ENCODE data around the gene SAMD10.
A peak's percentile ranks its signal among the peaks of the same experiment; 100 is the strongest.

SAMD10 gene

DNA sequence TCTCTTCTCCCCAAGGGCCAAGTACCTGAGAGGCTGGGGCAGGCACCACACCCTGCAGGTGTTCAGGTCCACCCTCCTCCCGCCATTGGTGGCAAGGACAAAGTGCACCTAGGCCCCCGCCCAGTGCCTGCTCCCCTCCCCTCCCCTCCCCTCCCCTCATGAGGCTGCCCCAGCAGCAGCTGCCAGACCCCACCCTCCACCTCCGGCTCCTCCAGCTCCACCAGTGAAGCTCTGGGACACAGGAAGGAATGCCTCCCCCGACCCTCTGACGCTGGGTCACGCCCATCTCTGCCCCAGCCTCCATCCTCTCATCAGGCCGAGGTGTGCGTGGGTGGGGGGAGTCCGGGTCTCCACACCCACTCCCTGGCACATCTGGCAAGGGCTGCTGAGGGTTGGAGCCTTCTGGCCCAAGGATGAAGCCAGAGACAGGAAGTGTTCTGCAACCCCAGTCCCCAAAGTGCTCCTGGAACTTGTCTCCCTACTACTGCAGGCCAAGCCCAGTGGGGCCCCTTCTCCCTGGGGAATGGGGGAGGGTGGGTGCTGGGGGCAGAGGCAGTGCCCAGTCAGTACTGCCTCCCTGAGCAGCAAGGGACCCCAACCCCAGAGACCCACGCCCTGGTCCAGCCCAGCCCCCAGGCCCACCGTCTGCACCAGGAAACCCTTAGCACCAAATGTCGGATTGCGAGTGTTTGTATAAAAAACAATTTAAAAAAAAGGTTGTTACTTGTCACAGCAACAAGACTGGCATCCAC lies 21.6 kb downstream of the SAMD10 start:
- no peak for TF ChIP-seq EZH2 (IDR thresholded peaks at IDR 0.05; ENCODE audit: borderline replicate concordance, low read length)
- TF ChIP-seq, protein P1, sequence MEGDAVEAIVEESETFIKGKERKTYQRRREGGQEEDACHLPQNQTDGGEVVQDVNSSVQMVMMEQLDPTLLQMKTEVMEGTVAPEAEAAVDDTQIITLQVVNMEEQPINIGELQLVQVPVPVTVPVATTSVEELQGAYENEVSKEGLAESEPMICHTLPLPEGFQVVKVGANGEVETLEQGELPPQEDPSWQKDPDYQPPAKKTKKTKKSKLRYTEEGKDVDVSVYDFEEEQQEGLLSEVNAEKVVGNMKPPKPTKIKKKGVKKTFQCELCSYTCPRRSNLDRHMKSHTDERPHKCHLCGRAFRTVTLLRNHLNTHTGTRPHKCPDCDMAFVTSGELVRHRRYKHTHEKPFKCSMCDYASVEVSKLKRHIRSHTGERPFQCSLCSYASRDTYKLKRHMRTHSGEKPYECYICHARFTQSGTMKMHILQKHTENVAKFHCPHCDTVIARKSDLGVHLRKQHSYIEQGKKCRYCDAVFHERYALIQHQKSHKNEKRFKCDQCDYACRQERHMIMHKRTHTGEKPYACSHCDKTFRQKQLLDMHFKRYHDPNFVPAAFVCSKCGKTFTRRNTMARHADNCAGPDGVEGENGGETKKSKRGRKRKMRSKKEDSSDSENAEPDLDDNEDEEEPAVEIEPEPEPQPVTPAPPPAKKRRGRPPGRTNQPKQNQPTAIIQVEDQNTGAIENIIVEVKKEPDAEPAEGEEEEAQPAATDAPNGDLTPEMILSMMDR (IDR thresholded peaks at IDR 0.05; ENCODE audit: low read length) = no peak
- no peak overlapping the region for H2AFZ ChIP-seq (ENCODE audit: low read length)

GRCh38 chr20:63957004-63957689 lies 22.3 kb downstream of the SAMD10 start:
- peaks cover 41% of the 10 kb centered on the region for H3K4me1 ChIP-seq (ENCODE audit: insufficient read depth, low read length, severe bottlenecking)
- H3K4me3 ChIP-seq (ENCODE audit: low read depth, low read length, poor library complexity, severe bottlenecking) = peak overlapping the region; percentile 61
- peak overlapping the region; percentile 73 for H3K4me2 ChIP-seq (ENCODE audit: low read length)
- H3K9ac ChIP-seq (ENCODE audit: low read length) = peak overlapping the region; percentile 66
- TF ChIP-seq, protein P1 (IDR thresholded peaks at IDR 0.05; ENCODE audit: low read length) = no peak
- TF ChIP-seq EZH2 (IDR thresholded peaks at IDR 0.05; ENCODE audit: borderline replicate concordance, low read length) = no peak
- peaks cover 29% of the 10 kb centered on the region for H3K36me3 ChIP-seq (ENCODE audit: insufficient read depth, low read length)
- H3K9me3 ChIP-seq (ENCODE audit: low read length) = no peaks in the 10 kb centered on the region
- H4K20me1 ChIP-seq (ENCODE audit: insufficient read depth, low read length) = no peaks in the 10 kb centered on the region
- H3K27me3 ChIP-seq (ENCODE audit: insufficient read depth, low read length) = no peaks in the 10 kb centered on the region
- no peaks in the 10 kb centered on the region for H3K79me2 ChIP-seq (ENCODE audit: insufficient read depth, low read length)
- H3K27ac ChIP-seq (ENCODE audit: low read depth, low read length, poor library complexity, severe bottlenecking) = peak overlapping the region; percentile 74
- H2AFZ ChIP-seq (ENCODE audit: low read length) = no peak overlapping the region
- no peaks in the 10 kb centered on the region for H3F3A ChIP-seq (ENCODE audit: insufficient read depth, low read length)
- H3K9me2 ChIP-seq (ENCODE audit: low read depth, low read length) = no peaks in the 10 kb centered on the region

More for the DNA sequence above, 21.6 kb downstream of the SAMD10 start:
- H3K27me3 ChIP-seq (ENCODE audit: insufficient read depth, low read length) = no peaks in the 10 kb centered on the region
- H3K9me2 ChIP-seq (ENCODE audit: low read depth, low read length) = no peaks in the 10 kb centered on the region
- H3K4me3 ChIP-seq (ENCODE audit: low read depth, low read length, poor library complexity, severe bottlenecking) = peak overlapping the region; percentile 61
- H3K4me1 ChIP-seq (ENCODE audit: insufficient read depth, low read length, severe bottlenecking) = peaks cover 41% of the 10 kb centered on the region
- H3K9me3 ChIP-seq (ENCODE audit: low read length) = no peaks in the 10 kb centered on the region
- H3K4me2 ChIP-seq (ENCODE audit: low read length) = peak overlapping the region; percentile 73
- H3K9ac ChIP-seq (ENCODE audit: low read length) = peak overlapping the region; percentile 66; the same call in 1 of the 2 replicates
- peaks cover 34% of the 10 kb centered on the region for H3K36me3 ChIP-seq (ENCODE audit: insufficient read depth, low read length)
- no peaks in the 10 kb centered on the region for H3K79me2 ChIP-seq (ENCODE audit: insufficient read depth, low read length)
- H3K27ac ChIP-seq (ENCODE audit: low read depth, low read length, poor library complexity, severe bottlenecking) = peak overlapping the region; percentile 74
- no peaks in the 10 kb centered on the region for H3F3A ChIP-seq (ENCODE audit: insufficient read depth, low read length)
- H4K20me1 ChIP-seq (ENCODE audit: insufficient read depth, low read length) = no peaks in the 10 kb centered on the region

DNA sequence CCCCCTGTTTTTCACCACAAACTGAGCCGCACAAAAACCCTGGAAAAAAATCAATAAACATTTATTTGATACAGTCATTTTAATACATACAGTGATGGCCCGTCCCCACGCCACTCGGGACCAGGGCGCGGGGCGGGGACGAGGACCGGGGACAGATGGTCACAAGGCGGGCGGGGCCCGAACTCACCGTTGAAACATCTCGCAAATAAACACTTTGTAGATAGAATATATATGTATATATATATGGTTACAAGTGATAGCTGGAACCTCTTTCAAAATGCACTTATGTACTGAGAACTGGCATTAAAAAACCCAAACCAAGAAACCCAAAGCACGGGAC lies 22.8 kb downstream of the SAMD10 start:
- H2AFZ ChIP-seq (ENCODE audit: low read length) = no peak overlapping the region
- H3K27me3 ChIP-seq (ENCODE audit: insufficient read depth, low read length) = no peaks in the 10 kb centered on the region
- H3K27ac ChIP-seq (ENCODE audit: low read depth, low read length, poor library complexity, severe bottlenecking) = peak overlapping the region; percentile 74

More for the DNA sequence above, 22.8 kb downstream of the SAMD10 start:
- Histone ChIP-seq H3F3A (ENCODE audit: insufficient read depth, low read length) (no peaks in the 10 kb centered on the region), H3K4me2 (ENCODE audit: low read length) (peak overlapping the region; percentile 73), H3K4me3 (ENCODE audit: low read depth, low read length, poor library complexity, severe bottlenecking) (peak overlapping the region; percentile 61), H3K4me1 (ENCODE audit: insufficient read depth, low read length, severe bottlenecking) (peaks cover 46% of the 10 kb centered on the region), H3K9me3 (ENCODE audit: low read length) (no peaks in the 10 kb centered on the region), H3K79me2 (ENCODE audit: insufficient read depth, low read length) (no peaks in the 10 kb centered on the region), H3K9ac (ENCODE audit: low read length) (peak overlapping the region; percentile 66), H3K9me2 (ENCODE audit: low read depth, low read length) (no peaks in the 10 kb centered on the region), H4K20me1 (ENCODE audit: insufficient read depth, low read length) (no peaks in the 10 kb centered on the region), H3K36me3 (ENCODE audit: insufficient read depth, low read length) (peaks cover 23% of the 10 kb centered on the region; the same call in 1 of the 2 replicates)
- TF ChIP-seq, protein P1 (IDR thresholded peaks at IDR 0.05; ENCODE audit: low read length) = no peak
- TF ChIP-seq EZH2 (IDR thresholded peaks at IDR 0.05; ENCODE audit: borderline replicate concordance, low read length) = no peak
